Measurements from ENCODE around the gene UTS2B. TPM values are rescaled to one million over a fixed set of nuclear protein-coding genes. Genes with fewer than 3 reads are reported as not detected.

Gene UTS2B
- total and polyA plus RNA-seq, 10 of the 15 experiments (the other 5 are each of a cell fraction or from before 2014, with no cell fraction given): 0.15 to 0.72 (median 0.44) TPM

GRCh38 chr3:191255156-191255555, 75.2 kb downstream of the UTS2B start:
- WGBS (ENCODE audit: insufficient coverage, insufficient replicate concordance, low lambda C conversion rate, missing lambda C conversion rate): 92% methylated on average over 5 of the region's 5 CpGs
- H3K4me1 ChIP-seq (ENCODE audit: control insufficient read depth, insufficient read depth, low read length): peaks cover 25% of the 10 kb centered on the region
- ChIA-PET POLR2A (interaction anchor here (1.0 kb wide), 1 partner anchor 10 kb away, joined by 3 read pairs; no protein-coding TSS in a partner anchor), CTCF (interaction anchor here (0.9 kb wide), 1 partner anchor 8 kb away, joined by 3 read pairs; no protein-coding TSS in a partner anchor), SMC1A (ENCODE audit: uncharacterized antibody, unreplicated experiment) (interaction anchor here (0.9 to 4.5 kb wide), 6 partner anchors 7 to 73 kb away, joined by 3 to 45 read pairs (median 10); no protein-coding TSS in a partner anchor), RAD21 (ENCODE audit: unreplicated experiment) (interaction anchor here (1.3 to 3.3 kb wide), 5 partner anchors 8 to 100 kb away, joined by 3 to 22 read pairs (median 4); no protein-coding TSS in a partner anchor)
- ATAC-seq: no peak
- no peak for TF ChIP-seq POLR2A (IDR thresholded peaks at IDR 0.05; ENCODE audit: low read depth, low read length)
- no peak for TF ChIP-seq ZNF384 (IDR thresholded peaks at IDR 0.05; ENCODE audit: borderline replicate concordance, low read depth, low read length)
- no peak for TF ChIP-seq RELA (IDR thresholded peaks at IDR 0.05; ENCODE audit: borderline replicate concordance, partially characterized antibody)
- no TSS peak for BruUV-seq (replicated peaks)
- intact Hi-C loops (cut with micrococcal nuclease; ENCODE audit: unreplicated experiment) (no loop called here), in situ Hi-C loops (cut with MboI) (no loop called here)
- H2AFZ ChIP-seq (ENCODE audit: control insufficient read depth, low read depth, low read length): no peak overlapping the region
- H3K4me2 ChIP-seq (ENCODE audit: control insufficient read depth, insufficient read depth): no peak overlapping the region
- no peaks in the 10 kb centered on the region for H3K79me2 ChIP-seq (ENCODE audit: control insufficient read depth, insufficient read depth, low read length)
- FAIRE-seq: no peak
- H4K20me1 ChIP-seq (ENCODE audit: control insufficient read depth, insufficient read depth): no peaks in the 10 kb centered on the region
- no peak overlapping the region for H3K9ac ChIP-seq (ENCODE audit: control insufficient read depth, insufficient read depth, low read length)
- no peaks in the 10 kb centered on the region for H3K9me3 ChIP-seq (replicated peaks; ENCODE audit: control insufficient read depth, insufficient read depth, low read length)
- no peaks in the 10 kb centered on the region for H3K27me3 ChIP-seq (replicated peaks in 1 of 2; ENCODE audit: control insufficient read depth in 2 of 2, insufficient read depth in 2 of 2, low read length in 1 of 2)
- no peak overlapping the region for H3K27ac ChIP-seq (ENCODE audit: control insufficient read depth, insufficient read depth)
- no peaks in the 10 kb centered on the region for H3K36me3 ChIP-seq (ENCODE audit: control insufficient read depth in 2 of 2, insufficient read depth in 2 of 2, low read length in 1 of 2)
- no peak for DNase-seq (ENCODE audit: low read depth, low spot score)
- no peak overlapping the region for H3K4me3 ChIP-seq

GRCh38 chr3:191254098-191254873, 76.0 kb downstream of the UTS2B start:
- H4K20me1 ChIP-seq (ENCODE audit: control insufficient read depth, insufficient read depth): no peaks in the 10 kb centered on the region
- CTCF ChIA-PET: interaction anchor here (0.8 to 1.4 kb wide), 5 partner anchors 9 to 99 kb away, joined by 3 read pairs; no protein-coding TSS in a partner anchor
- DNase-seq (ENCODE audit: low read depth, low spot score) (no peak), ATAC-seq (peak; percentile 24), FAIRE-seq (no peak)
- H3K4me3 ChIP-seq: no peak overlapping the region
- peaks cover 25% of the 10 kb centered on the region for H3K4me1 ChIP-seq (ENCODE audit: control insufficient read depth, insufficient read depth, low read length)
- H3K79me2 ChIP-seq (ENCODE audit: control insufficient read depth, insufficient read depth, low read length): no peaks in the 10 kb centered on the region
- H3K9me3 ChIP-seq (replicated peaks; ENCODE audit: control insufficient read depth, insufficient read depth, low read length): no peaks in the 10 kb centered on the region
- H3K27me3 ChIP-seq (replicated peaks in 1 of 2; ENCODE audit: control insufficient read depth in 2 of 2, insufficient read depth in 2 of 2, low read length in 1 of 2): no peaks in the 10 kb centered on the region
- RAD21 ChIA-PET (ENCODE audit: unreplicated experiment): interaction anchor here (1.1 to 3.3 kb wide), 8 partner anchors 9 to 82 kb away, joined by 3 to 22 read pairs (median 5); no protein-coding TSS in a partner anchor
- 65% methylated on average over 3 of the region's 3 CpGs for WGBS (ENCODE audit: insufficient coverage, insufficient replicate concordance, low lambda C conversion rate, missing lambda C conversion rate)
- H2AFZ ChIP-seq (ENCODE audit: control insufficient read depth, low read depth, low read length): no peak overlapping the region
- in situ Hi-C loops (cut with MboI) (no loop called here), intact Hi-C loops (cut with micrococcal nuclease; ENCODE audit: unreplicated experiment) (no loop called here)
- POLR2A ChIA-PET: interaction anchor here (0.8 to 1.5 kb wide), 4 partner anchors 10 to 108 kb away, joined by 3 to 4 read pairs (median 3); no protein-coding TSS in a partner anchor
- H3K36me3 ChIP-seq (ENCODE audit: control insufficient read depth in 2 of 2, insufficient read depth in 2 of 2, low read length in 1 of 2): no peaks in the 10 kb centered on the region
- no peak overlapping the region for H3K27ac ChIP-seq (ENCODE audit: control insufficient read depth, insufficient read depth)
- no TSS peak for BruUV-seq (replicated peaks)
- SMC1A ChIA-PET (ENCODE audit: uncharacterized antibody, unreplicated experiment): interaction anchor here (0.7 to 4.5 kb wide), 14 partner anchors 8 to 88 kb away, joined by 3 to 45 read pairs (median 5); no protein-coding TSS in a partner anchor
- H3K9ac ChIP-seq (ENCODE audit: control insufficient read depth, insufficient read depth, low read length): no peak overlapping the region
- H3K4me2 ChIP-seq (ENCODE audit: control insufficient read depth, insufficient read depth): no peak overlapping the region
- TF ChIP-seq BCLAF1 (IDR thresholded peaks at IDR 0.05) (no peak), EGR1 (IDR thresholded peaks at IDR 0.05; ENCODE audit: borderline replicate concordance in 1 of 2, low read depth in 2 of 2, low read length in 2 of 2) (no peak), SPI1 (IDR thresholded peaks at IDR 0.05; ENCODE audit: borderline replicate concordance, insufficient read depth, low read depth, low read length) (peak; percentile 63), ZZZ3 (IDR thresholded peaks at IDR 0.05; ENCODE audit: control insufficient read depth, insufficient read length, low read depth) (no peak), MTA3 (IDR thresholded peaks at IDR 0.05; ENCODE audit: borderline replicate concordance, low read length) (no peak), HDAC2 (IDR thresholded peaks at IDR 0.05) (no peak), TAF1 (IDR thresholded peaks at IDR 0.05; ENCODE audit: borderline replicate concordance, low read depth, low read length) (no peak)
